Coronary artery (tissue), 2 donors: ENCODE data around the gene INAFM2.

ENCODE experiments used
- DNase-seq: peaks from one replicate; pipeline ENCODE4 v3.0.0-alpha.2; 2017; ENCODE audit warnings: low spot score
- H3K27ac ChIP-seq, 2 donors: fragments of 200-600 bp; sonication (generic); one replicate each; pipeline ENCODE4 v1.5.1; 2016 to 2019
- H3K4me3 ChIP-seq: fragments of 200-600 bp; sonication (generic); 2 replicates; pipeline ENCODE4 v1.5.1; 2016; ENCODE audit warnings: mild to moderate bottlenecking, moderate library complexity
- TF ChIP-seq, protein P1 (sequence below): fragments of 200-600 bp; sonication (generic); IDR thresholded peaks from one replicate; pipeline ENCODE4 v1.5.1; 2019; ENCODE audit warnings: antibody characterized with exemption

INAFM2 gene

DNA sequence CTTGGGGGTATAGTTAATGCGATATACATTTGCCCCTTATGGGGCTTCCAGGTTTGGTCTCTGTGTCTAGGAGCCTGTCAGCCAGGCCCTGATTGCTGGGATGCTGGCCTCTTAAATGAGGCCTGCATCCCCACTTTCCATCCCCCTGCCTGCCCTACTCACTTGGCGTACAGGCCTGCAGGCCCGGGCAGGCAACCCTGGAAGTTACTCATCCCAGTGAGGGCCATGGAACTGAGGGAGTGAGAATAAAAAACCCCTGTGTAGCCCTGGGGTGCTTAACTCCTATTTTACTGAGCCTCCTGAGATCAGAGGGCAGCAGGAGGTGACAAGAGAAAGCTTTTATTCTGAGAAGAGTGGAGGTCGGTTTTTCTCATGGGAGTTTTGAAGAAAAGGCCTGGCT lies 36.5 kb downstream of the INAFM2 start:
- DNase-seq: no peak
- Histone ChIP-seq H3K4me3 (no peak overlapping the region), H3K27ac (no peak overlapping the region)
- TF ChIP-seq, protein P1, sequence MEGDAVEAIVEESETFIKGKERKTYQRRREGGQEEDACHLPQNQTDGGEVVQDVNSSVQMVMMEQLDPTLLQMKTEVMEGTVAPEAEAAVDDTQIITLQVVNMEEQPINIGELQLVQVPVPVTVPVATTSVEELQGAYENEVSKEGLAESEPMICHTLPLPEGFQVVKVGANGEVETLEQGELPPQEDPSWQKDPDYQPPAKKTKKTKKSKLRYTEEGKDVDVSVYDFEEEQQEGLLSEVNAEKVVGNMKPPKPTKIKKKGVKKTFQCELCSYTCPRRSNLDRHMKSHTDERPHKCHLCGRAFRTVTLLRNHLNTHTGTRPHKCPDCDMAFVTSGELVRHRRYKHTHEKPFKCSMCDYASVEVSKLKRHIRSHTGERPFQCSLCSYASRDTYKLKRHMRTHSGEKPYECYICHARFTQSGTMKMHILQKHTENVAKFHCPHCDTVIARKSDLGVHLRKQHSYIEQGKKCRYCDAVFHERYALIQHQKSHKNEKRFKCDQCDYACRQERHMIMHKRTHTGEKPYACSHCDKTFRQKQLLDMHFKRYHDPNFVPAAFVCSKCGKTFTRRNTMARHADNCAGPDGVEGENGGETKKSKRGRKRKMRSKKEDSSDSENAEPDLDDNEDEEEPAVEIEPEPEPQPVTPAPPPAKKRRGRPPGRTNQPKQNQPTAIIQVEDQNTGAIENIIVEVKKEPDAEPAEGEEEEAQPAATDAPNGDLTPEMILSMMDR: no peak

DNA sequence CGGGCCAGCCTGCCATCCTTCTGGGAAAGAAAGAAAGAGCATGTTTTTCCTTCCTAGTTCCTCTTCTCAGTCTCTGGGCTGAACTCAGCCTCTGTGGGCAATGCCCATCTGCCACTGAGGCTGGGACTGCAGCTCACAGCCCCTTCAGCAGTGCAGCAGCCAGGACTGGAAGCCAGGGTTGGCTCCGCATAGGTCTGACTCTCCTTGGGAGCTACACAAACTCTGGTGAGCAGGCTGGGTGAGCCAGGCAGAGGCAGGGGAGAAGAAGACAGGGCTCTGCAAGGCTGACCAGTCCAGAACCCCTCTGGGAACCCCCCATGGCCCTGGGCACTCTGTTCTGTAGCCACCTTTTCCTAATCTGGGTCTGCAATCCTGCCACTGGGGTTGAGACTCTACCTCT lies 38.1 kb downstream of the INAFM2 start:
- Histone ChIP-seq H3K27ac (no peak overlapping the region), H3K4me3 (no peak overlapping the region)
- TF ChIP-seq, protein P1: no peak
- no peak for DNase-seq

DNA sequence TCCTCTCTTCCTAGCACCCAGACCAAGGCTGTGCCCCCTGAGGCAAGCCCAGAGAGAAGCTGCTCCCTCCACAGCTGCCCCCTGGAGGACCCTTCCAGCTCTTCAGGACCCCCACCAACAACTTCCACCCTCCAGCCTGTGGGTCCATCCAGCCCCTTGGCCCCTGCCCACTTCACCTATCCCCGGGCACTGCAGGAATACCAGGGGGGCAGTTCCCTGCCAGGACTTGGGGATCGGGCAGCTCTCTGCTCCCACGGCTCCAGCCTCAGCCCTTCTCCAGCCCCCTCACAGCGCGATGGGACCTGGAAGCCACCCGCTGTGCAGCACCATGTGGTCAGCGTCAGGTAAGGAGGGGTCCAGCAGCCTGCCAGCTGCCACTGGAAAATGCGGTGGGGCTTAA lies 40.1 kb downstream of the INAFM2 start:
- H3K27ac ChIP-seq: no peak overlapping the region
- DNase-seq: no peak
- TF ChIP-seq, protein P1: no peak
- no peak overlapping the region for H3K4me3 ChIP-seq

DNA sequence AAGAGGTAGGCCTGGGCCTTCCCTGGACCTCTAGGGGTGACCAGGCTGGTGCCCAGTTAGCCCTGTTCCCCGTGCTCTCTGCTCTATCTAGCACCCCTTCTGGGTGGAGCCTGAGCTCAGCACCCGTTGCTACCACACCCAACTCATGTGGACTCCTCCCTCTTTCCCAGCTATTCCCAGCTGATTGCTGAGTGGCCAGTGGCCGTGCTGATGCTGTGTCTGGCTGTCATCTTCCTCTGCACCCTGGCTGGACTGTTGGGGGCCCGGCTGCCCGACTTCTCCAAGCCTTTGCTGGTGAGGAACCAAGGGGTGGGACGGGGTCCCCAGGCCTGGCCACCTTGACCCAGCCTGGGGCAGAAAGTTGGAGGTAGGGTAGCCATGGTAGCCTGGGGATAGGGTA lies 40.8 kb downstream of the INAFM2 start:
- DNase-seq: no peak
- H3K27ac ChIP-seq: no peak overlapping the region

GRCh38 chr15:40365016-40365415 lies 41.5 kb downstream of the INAFM2 start:
- DNase-seq: no peak
- H3K27ac ChIP-seq: no peak overlapping the region
- TF ChIP-seq, protein P1: no peak
- no peak overlapping the region for H3K4me3 ChIP-seq

More for the DNA sequence above, 40.8 kb downstream of the INAFM2 start:
- TF ChIP-seq, protein P1: no peak
- no peak overlapping the region for H3K4me3 ChIP-seq

GRCh38 chr15:40365624-40366456 lies 42.3 kb downstream of the INAFM2 start:
- DNase-seq: no peak
- Histone ChIP-seq H3K27ac (no peak overlapping the region), H3K4me3 (no peak overlapping the region)
- TF ChIP-seq, protein P1: no peak
